ENCODE measurements around the gene HDDC2. TPM values are rescaled to one million over a fixed set of nuclear protein-coding genes. Genes with fewer than 3 reads are reported as not detected.

HDDC2 gene
- total RNA-seq, 2 experiments from 2014 or later: 19.4 to 21.6 TPM

DNA sequence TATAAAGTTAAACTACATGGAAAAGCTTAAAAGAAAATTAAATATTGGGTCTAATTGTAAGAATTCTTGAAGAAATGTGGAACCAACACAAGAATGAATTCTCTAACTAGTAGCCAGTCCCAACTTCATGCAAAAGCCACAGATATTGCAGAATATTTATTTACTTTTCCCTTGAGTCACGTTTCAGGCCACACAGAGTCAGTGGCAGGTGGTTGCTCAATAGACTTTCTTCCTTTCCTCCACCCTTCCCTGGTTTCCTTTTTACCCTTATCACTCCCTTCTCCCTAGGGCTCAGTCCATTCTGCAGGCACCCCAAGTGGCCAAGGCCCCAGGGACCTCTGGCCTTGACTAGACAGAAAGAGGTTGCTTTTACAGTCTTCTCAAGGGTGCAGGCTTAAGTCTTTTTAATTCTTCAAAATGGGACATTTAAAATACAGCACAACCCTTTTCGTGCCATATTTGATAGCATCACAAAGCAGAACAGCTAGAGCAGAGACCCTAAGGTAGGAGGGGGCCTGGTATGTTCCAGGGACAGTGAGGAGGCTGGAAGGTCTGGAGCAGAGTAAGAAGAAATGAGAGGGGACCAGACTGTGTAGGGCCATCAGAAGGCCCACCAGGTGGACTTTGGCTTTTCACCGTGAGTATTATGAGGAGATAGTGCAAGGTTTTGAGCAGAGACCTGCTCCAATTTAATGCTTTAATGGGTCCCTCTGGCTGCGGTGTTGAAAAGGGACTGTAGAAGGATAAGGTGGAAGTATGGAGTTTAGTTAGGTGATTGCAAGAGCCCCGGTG is 65.0 kb downstream of the HDDC2 start:
- H3K36me3 ChIP-seq (ENCODE audit: insufficient read depth, low read length): no peaks in the 10 kb centered on the region
- Mint-ChIP-seq H3K27ac (no peak overlapping the region), H3K36me3 (ENCODE audit: low read depth) (no peaks in the 10 kb centered on the region), H3K4me1 (ENCODE audit: low read depth) (no peaks in the 10 kb centered on the region), H3K27me3 (no peaks in the 10 kb centered on the region), H3K4me3 (no peak overlapping the region), H3K9me3 (peaks cover 9% of the 10 kb centered on the region)
- DNase-seq: no peak
- H3K27ac ChIP-seq (ENCODE audit: low read depth in 1 of 2, low read length in 2 of 2): no peak overlapping the region
- H3K27me3 ChIP-seq (ENCODE audit: control insufficient read depth in 1 of 2, insufficient read depth in 2 of 2, low read length in 2 of 2): no peaks in the 10 kb centered on the region
- H3K9me3 ChIP-seq (ENCODE audit: control insufficient read depth in 1 of 2, insufficient read depth in 1 of 2, low read length in 2 of 2): peaks cover 0 to 11% of the 10 kb centered on the region in 2 experiments
- CTCF ChIA-PET: interaction anchor here (0.5 kb wide), 1 partner anchor 131 kb away, joined by 3 read pairs; no protein-coding TSS in a partner anchor
- ATAC-seq (ENCODE audit: poor library complexity): no peak
- no peaks in the 10 kb centered on the region for H3K4me1 ChIP-seq (ENCODE audit: insufficient read depth, low read length)
- POLR2A ChIA-PET: no interaction called here
- no peak overlapping the region for H3K4me3 ChIP-seq (ENCODE audit: low read length)
- TF ChIP-seq, protein P1, sequence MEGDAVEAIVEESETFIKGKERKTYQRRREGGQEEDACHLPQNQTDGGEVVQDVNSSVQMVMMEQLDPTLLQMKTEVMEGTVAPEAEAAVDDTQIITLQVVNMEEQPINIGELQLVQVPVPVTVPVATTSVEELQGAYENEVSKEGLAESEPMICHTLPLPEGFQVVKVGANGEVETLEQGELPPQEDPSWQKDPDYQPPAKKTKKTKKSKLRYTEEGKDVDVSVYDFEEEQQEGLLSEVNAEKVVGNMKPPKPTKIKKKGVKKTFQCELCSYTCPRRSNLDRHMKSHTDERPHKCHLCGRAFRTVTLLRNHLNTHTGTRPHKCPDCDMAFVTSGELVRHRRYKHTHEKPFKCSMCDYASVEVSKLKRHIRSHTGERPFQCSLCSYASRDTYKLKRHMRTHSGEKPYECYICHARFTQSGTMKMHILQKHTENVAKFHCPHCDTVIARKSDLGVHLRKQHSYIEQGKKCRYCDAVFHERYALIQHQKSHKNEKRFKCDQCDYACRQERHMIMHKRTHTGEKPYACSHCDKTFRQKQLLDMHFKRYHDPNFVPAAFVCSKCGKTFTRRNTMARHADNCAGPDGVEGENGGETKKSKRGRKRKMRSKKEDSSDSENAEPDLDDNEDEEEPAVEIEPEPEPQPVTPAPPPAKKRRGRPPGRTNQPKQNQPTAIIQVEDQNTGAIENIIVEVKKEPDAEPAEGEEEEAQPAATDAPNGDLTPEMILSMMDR (IDR thresholded peaks at IDR 0.05): no peak
- intact Hi-C loops (cut with DNase I, micrococcal nuclease): no loop called here

DNA sequence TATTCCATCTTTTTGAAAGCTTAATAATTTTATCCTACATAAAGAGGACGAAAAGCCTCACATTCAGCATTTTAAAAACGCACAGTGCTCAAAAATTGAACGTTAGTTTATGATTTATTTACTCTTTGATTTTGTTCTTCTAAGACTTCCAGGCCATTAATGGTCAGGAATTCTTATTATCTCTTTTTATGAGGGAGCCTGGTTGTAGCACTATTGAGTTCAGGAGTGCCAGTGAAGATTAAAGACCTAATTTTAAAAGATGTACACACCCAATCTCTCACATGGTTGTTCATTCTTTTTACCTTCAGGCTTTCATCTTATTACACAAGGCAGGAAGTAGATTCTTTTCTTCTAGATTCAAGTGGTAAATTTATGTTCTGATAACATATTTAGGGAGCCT is 68.6 kb downstream of the HDDC2 start:
- H3K27me3 ChIP-seq (ENCODE audit: control insufficient read depth in 1 of 2, insufficient read depth in 2 of 2, low read length in 2 of 2): no peaks in the 10 kb centered on the region
- TF ChIP-seq, protein P1 (IDR thresholded peaks at IDR 0.05): no peak
- Mint-ChIP-seq H3K27me3 (no peaks in the 10 kb centered on the region), H3K27ac (no peak overlapping the region), H3K4me1 (ENCODE audit: low read depth) (no peaks in the 10 kb centered on the region), H3K4me3 (no peak overlapping the region), H3K36me3 (ENCODE audit: low read depth) (no peaks in the 10 kb centered on the region), H3K9me3 (no peaks in the 10 kb centered on the region)
- no peak for ATAC-seq (ENCODE audit: poor library complexity)
- H3K27ac ChIP-seq (ENCODE audit: low read depth in 1 of 2, low read length in 2 of 2): no peak overlapping the region
- no peak overlapping the region for H3K4me3 ChIP-seq (ENCODE audit: low read length)
- CTCF ChIA-PET: no interaction called here
- no peaks in the 10 kb centered on the region for H3K36me3 ChIP-seq (ENCODE audit: insufficient read depth, low read length)
- no peaks in the 10 kb centered on the region for H3K9me3 ChIP-seq (ENCODE audit: control insufficient read depth in 1 of 2, insufficient read depth in 1 of 2, low read length in 2 of 2)
- DNase-seq: no peak
- intact Hi-C loops (cut with DNase I, micrococcal nuclease): no loop called here
- POLR2A ChIA-PET: no interaction called here
- no peaks in the 10 kb centered on the region for H3K4me1 ChIP-seq (ENCODE audit: insufficient read depth, low read length)

DNA sequence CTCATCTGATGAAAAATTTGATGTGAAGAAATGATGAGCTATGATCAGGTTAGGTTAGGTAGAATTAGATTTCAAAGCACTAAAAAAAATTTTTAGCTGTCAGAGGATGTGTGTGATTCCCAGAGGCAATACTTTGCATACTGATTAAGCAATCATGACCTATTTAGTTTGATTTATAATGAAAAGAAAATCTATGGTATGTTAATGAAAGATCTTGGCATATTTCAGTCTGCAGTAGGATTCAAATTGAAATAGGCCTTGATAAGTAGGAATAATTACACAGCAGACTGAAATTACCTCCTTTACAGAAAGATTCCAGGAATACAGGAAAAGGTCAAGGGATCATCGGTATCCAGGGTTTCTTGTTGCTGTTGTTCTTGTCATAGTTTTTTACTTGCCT is 69.3 kb downstream of the HDDC2 start:
- CTCF ChIA-PET: no interaction called here
- POLR2A ChIA-PET: no interaction called here
- no peak for ATAC-seq (ENCODE audit: poor library complexity)

More for the DNA sequence above, 69.3 kb downstream of the HDDC2 start:
- H3K27me3 ChIP-seq (ENCODE audit: control insufficient read depth in 1 of 2, insufficient read depth in 2 of 2, low read length in 2 of 2): no peaks in the 10 kb centered on the region
- no peak for DNase-seq
- Mint-ChIP-seq H3K27ac (no peak overlapping the region), H3K27me3 (no peaks in the 10 kb centered on the region), H3K36me3 (ENCODE audit: low read depth) (no peaks in the 10 kb centered on the region), H3K4me1 (ENCODE audit: low read depth) (no peaks in the 10 kb centered on the region), H3K4me3 (no peak overlapping the region), H3K9me3 (no peaks in the 10 kb centered on the region)
- intact Hi-C loops (cut with DNase I, micrococcal nuclease): no loop called here
- no peak overlapping the region for H3K27ac ChIP-seq (ENCODE audit: low read depth in 1 of 2, low read length in 2 of 2)
- H3K36me3 ChIP-seq (ENCODE audit: insufficient read depth, low read length): no peaks in the 10 kb centered on the region
- H3K9me3 ChIP-seq (ENCODE audit: control insufficient read depth in 1 of 2, insufficient read depth in 1 of 2, low read length in 2 of 2): no peaks in the 10 kb centered on the region
- no peak overlapping the region for H3K4me3 ChIP-seq (ENCODE audit: low read length)
- TF ChIP-seq, protein P1 (IDR thresholded peaks at IDR 0.05): no peak
- no peaks in the 10 kb centered on the region for H3K4me1 ChIP-seq (ENCODE audit: insufficient read depth, low read length)

All from CD4-positive, alpha-beta T cell (primary cell).